ENCODE results near the gene GALT.

GRCh38 chr9:34689116-34689470, 42.6 kb downstream of the GALT start:
- no peak for TF ChIP-seq CTCF (IDR thresholded peaks at IDR 0.05; ENCODE audit: low read depth, low read length, missing input control)
- TF ChIP-seq TAF1 (conservative IDR thresholded peaks at IDR 0.05): no peak
- TF ChIP-seq JUND (IDR thresholded peaks at IDR 0.05): no peak
- TF ChIP-seq GABPA (IDR thresholded peaks at IDR 0.05 in 1 of 2, conservative IDR thresholded peaks at IDR 0.05 in 1 of 2): no peak
- TF ChIP-seq, protein P1, sequence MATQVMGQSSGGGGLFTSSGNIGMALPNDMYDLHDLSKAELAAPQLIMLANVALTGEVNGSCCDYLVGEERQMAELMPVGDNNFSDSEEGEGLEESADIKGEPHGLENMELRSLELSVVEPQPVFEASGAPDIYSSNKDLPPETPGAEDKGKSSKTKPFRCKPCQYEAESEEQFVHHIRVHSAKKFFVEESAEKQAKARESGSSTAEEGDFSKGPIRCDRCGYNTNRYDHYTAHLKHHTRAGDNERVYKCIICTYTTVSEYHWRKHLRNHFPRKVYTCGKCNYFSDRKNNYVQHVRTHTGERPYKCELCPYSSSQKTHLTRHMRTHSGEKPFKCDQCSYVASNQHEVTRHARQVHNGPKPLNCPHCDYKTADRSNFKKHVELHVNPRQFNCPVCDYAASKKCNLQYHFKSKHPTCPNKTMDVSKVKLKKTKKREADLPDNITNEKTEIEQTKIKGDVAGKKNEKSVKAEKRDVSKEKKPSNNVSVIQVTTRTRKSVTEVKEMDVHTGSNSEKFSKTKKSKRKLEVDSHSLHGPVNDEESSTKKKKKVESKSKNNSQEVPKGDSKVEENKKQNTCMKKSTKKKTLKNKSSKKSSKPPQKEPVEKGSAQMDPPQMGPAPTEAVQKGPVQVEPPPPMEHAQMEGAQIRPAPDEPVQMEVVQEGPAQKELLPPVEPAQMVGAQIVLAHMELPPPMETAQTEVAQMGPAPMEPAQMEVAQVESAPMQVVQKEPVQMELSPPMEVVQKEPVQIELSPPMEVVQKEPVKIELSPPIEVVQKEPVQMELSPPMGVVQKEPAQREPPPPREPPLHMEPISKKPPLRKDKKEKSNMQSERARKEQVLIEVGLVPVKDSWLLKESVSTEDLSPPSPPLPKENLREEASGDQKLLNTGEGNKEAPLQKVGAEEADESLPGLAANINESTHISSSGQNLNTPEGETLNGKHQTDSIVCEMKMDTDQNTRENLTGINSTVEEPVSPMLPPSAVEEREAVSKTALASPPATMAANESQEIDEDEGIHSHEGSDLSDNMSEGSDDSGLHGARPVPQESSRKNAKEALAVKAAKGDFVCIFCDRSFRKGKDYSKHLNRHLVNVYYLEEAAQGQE (IDR thresholded peaks at IDR 0.05): no peak
- TF ChIP-seq EGR1 (IDR thresholded peaks at IDR 0.05; ENCODE audit: low read depth in 2 of 2): no peak
- no peak for TF ChIP-seq RAD21 (IDR thresholded peaks at IDR 0.05)
- TF ChIP-seq YY1 (IDR thresholded peaks at IDR 0.05): no peak
- TF ChIP-seq MAX (IDR thresholded peaks at IDR 0.05): no peak
- TF ChIP-seq RXRA (IDR thresholded peaks at IDR 0.05): no peak

Data from liver (tissue), 3 donors.